Daoy (cell line): Measurements from ENCODE around the gene ST6GALNAC3. TPM values are rescaled to one million over a fixed set of nuclear protein-coding genes. Genes with fewer than 3 reads are reported as not detected.

Experiments
- DNase-seq: peaks from one replicate; pipeline ENCODE4 v3.0.0-alpha.2; 2015; ENCODE audit warnings: low read depth
- total RNA-seq: library from RNA; depleted of rRNA; stranded (reverse); fragments of >200 nt; shearing (Covaris generic); gene quantifications from 2 replicates; pipeline ENCODE4 v1.2.3, GENCODE V29; 2014

Gene ST6GALNAC3
- total RNA-seq, 1 experiment from 2014 or later: 3.8 TPM

- no peak for DNase-seq
Measured at GRCh38 chr1:76583235-76583868, 508.8 kb downstream of the ST6GALNAC3 start.

DNA sequence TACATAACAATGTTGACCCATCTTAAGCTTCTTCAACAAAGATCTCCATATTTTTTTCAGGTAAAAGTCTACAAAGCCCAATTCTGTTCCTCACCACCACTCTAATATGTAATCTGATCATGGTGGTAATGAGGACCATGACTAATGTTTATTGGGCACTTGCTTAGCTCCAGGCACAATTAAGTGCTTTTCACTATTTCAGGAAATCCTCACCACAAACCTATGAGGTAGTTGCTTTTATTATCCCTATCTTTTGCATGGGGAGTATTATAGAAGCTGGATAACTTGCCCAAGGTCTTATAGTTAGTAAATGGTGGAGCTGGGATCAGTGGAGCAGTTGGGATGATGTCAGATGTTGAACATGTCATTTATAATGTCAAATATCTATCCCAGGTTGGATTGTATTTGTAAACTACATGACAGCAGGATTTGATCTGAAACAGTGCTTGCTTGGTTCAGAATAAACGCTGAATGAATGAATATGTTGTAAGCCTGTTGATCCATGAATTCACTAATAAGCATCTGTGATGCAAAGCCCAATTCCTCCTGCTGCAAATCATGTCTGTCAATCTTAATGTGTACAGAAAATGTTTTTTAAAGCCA lies 509.4 kb downstream of the ST6GALNAC3 start:
- peak; percentile 29 for DNase-seq

DNA sequence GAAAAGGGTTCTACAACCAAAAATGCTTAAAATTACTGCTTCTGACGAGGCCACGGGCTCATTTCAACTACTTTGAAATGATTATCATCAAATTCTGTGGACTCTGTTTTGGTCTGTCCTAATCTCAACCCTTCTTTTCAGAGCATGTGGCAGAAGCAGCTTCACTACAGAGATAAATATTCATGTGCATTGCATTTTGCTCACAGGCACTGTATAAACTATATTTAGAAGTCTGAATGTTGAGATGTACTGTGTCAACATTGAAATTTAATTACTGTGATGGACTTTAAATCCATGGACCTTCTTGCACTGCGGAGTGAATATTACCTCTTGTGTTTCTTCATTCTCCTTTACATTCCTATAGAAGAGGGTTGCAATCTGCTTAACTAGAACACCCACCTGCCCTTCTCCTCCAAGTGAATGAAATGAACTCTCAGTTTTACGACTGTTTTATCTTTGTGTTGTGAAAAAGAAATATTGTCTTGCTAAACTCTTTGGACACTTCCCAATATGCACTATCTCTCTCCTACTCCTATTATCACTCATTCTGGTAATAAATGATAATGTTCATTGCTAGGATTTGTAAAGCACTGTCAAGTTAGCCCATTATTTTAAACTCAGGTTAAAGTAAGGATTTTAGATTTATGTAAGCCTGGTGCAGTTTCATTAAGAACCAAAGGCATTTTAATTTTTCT lies 511.6 kb downstream of the ST6GALNAC3 start:
- no peak for DNase-seq

- DNase-seq: no peak
Measured at GRCh38 chr1:76587212-76587611, 512.7 kb downstream of the ST6GALNAC3 start.

DNA sequence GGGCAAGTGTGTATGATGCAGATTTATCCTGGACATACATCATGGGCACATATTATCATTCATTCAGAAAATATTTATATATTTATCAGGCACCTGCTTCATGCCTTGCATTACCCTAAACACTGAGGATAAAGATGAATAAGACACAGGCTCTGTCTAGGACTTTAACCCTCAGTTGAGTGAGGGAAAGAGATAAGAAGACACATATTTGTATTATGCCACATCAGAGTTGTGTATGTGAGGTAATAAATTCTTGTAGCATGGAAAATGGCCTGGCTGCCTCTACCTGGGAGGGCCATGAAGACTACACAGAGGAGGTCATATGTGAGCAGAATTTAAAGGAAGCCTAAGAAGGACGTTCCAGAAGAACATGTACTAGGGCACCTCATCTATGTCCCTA lies 516.9 kb downstream of the ST6GALNAC3 start:
- DNase-seq: no peak

GRCh38 chr1:76591963-76592362 lies 517.4 kb downstream of the ST6GALNAC3 start:
- no peak for DNase-seq

DNA sequence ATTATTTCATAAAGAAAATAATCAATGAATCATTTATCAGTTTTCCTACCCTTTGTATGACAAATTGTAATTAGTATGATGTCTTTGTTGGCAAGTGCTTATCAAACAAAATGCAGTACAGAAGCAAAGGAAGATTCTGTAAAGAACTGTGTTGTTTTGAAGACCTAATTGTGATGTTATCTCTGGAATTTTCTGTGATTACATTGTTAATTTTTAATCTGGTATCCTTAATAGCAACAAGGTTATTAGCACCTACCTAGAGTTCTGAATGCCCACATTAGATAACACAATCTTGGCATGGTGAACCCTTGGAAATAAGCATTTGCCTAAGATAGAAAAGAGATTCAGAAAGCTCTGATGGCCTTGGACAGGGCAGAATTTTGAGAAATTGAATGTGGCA lies 518.6 kb downstream of the ST6GALNAC3 start:
- no peak for DNase-seq

- DNase-seq: no peak
Measured at GRCh38 chr1:76593618-76594017, 519.1 kb downstream of the ST6GALNAC3 start.

DNA sequence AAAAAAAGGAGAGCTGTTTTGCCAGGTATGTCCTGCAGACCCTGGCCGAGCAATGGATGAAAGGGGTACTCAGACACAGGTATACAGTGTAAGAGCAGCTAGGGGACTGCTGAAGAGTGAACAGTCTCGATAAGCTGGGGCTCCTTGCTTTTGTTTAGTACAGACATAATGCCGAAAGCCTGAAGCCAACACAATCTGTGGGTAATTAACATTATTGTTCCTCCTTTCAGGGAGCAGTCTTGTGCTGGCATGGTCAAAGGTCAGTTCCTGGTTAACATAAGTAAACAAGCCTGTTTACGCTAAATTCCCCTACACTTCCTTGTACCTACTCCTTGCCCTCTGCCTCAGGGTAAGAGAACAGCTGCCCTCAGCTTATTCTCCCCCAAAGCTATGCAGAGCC lies 520.5 kb downstream of the ST6GALNAC3 start:
- no peak for DNase-seq

GRCh38 chr1:76601465-76601864 lies 526.9 kb downstream of the ST6GALNAC3 start:
- no peak for DNase-seq

- no peak for DNase-seq
Measured at GRCh38 chr1:76607717-76608116, 533.2 kb downstream of the ST6GALNAC3 start.

- no peak for DNase-seq
Measured at GRCh38 chr1:76611770-76612445, 537.4 kb downstream of the ST6GALNAC3 start.

GRCh38 chr1:76613886-76614285 lies 539.3 kb downstream of the ST6GALNAC3 start:
- DNase-seq: no peak

DNA sequence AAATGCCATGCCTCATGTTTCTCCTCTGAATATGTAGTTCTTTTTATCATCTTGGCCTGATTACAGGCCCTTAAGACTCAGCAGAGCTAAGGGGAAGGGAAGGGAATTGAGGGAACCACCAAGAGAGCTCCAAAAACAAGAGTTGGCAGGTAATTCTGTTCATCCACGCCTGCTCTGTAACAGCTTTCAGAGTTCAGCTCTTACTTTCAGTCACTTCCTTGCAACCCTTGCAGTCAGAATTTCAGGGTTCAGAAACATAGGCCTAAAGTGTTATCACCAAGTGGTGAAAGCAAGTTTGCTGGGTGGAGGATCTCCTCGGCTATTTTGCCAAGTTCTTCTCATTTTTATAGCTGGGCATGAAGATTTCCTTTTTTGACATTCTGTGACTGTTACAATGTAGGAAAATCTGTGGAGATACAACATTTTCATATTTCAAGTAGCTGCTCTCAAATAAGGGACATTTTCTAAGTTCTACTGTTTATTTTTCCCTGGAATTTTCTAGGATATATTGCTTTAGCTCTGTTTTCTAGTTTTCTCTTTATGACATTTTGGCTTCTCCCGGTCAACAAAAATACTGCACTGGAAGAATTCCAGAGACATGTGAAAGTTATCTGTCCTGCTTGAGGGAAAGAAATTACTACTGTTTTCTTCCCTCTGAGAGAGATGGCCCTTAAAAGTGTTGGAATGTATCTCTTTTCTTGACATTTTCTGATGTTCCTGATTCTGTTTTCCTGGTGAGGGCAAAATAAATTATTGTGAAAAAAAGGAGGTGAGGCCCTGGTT lies 540.9 kb downstream of the ST6GALNAC3 start:
- no peak for DNase-seq

- no peak for DNase-seq
Measured at GRCh38 chr1:76620371-76620770, 545.8 kb downstream of the ST6GALNAC3 start.

GRCh38 chr1:76622774-76623528 lies 548.4 kb downstream of the ST6GALNAC3 start:
- DNase-seq: no peak

DNA sequence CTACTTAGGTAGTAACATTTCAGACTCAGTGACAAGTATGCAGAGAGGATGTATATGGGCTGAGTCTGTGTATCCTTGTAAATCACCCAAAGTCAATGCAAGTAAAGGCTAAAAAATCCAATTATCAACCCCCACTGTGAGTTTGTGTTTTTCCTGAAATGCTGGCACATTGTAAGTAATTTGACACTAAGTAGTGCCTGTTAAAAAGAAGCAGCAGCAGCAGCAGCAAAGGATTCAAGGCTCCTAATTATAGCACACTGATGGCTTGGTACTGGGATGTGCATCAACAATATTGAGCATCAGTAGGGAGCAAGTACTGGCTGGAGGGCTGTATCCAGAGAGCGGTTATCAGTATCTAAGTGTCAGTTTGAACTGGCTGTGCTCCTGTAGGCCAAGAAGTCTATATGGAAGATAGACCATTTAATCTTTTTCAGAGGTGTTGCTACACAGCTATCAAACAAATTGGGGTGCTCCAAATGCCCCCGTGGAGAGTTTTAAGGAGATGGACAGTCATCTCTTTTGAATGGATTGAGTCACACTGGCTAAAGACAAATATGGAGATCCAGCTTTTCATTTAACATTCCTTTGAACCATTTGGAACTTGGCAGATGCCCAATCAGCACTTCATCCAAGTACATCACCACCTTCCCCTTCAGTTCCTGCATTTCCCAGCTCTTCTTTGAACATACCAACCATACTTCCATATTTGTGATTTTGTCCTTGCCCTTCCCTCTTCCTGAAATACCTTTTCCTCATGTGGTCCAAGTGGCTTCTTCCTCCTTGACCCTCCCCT lies 551.5 kb downstream of the ST6GALNAC3 start:
- peak; percentile 9 for DNase-seq

DNA sequence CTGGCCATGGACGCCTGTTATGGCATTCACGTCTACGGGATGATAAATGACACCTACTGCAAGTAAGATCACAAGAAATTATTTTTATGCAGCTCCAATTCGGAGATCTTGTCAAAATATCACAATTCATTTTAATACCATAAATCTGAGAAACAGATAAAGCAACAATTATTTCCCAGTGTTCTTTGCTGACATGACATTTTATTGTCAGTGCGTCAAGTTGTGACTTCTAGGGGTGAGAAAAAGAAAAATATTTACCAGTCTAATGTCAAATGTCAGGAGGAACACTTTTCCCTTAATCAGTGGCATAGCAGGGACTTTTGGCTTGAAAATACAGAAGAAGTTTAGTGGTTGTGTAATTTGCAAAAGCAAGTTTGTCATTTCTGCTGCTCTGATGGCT lies 553.0 kb downstream of the ST6GALNAC3 start:
- DNase-seq: no peak

- DNase-seq: no peak
Measured at GRCh38 chr1:76627901-76628300, 553.4 kb downstream of the ST6GALNAC3 start.

DNA sequence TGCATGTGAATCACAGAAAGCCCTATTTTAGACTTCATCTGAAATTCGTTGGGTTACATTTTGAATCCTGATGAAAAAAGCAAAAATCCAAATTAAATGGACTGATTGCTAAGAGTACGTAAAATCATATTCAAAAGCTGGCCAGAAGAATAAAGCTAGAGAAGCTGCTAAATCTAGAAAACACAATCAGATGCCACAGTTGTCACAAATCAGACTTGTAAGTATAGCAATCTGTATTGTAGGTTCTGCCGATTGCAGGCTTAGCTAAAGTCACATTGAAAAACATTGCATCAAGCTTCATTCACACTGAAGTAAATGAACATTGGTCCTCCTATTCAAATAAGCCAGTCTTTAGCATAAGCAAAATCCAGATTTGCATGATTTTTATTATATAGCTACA lies 557.6 kb downstream of the ST6GALNAC3 start:
- no peak for DNase-seq
